GM23338 (cell line): ENCODE measurements around the gene METRNL. TPM values are rescaled to one million over a fixed set of nuclear protein-coding genes. Genes with fewer than 3 reads are reported as not detected.

Source experiments
- ATAC-seq: fragments of 200-7000 bp; cut with Tn5 transposase; 3 replicates; pipeline ENCODE4 v1.9.1; 2020
- DNase-seq: peaks from one replicate; pipeline ENCODE4 v3.0.0-alpha.2; 2015; ENCODE audit warnings: low spot score
- H2AFZ ChIP-seq: fragments of 200-600 bp; sonication (generic); 2 replicates; pipeline ENCODE4 v1.8.0; 2016; ENCODE audit warnings: antibody characterized with exemption, mild to moderate bottlenecking, moderate library complexity
- H3F3A ChIP-seq: fragments of 200-600 bp; sonication (generic); replicated peaks from 2 replicates; pipeline ENCODE4 v1.8.0; 2017; ENCODE audit warnings: antibody characterized with exemption, mixed run types, low read depth
- H3K27ac ChIP-seq: fragments of 200-600 bp; sonication (generic); 2 replicates; pipeline ENCODE4 v1.6.1; 2016; ENCODE audit warnings: low read depth
- H3K27me3 ChIP-seq: fragments of 200-600 bp; sonication (generic); 2 replicates; pipeline ENCODE4 v1.8.0; 2016; ENCODE audit warnings: mild to moderate bottlenecking, mixed run types, moderate library complexity; ENCODE audit not compliant: insufficient read depth
- H3K36me3 ChIP-seq: fragments of 200-600 bp; sonication (generic); 2 replicates; pipeline ENCODE4 v1.8.0; 2016; ENCODE audit warnings: mild to moderate bottlenecking; ENCODE audit not compliant: insufficient read depth
- H3K4me1 ChIP-seq: fragments of 200-600 bp; sonication (generic); 2 replicates; pipeline ENCODE4 v1.8.0; 2016; ENCODE audit warnings: mild to moderate bottlenecking, moderate library complexity; ENCODE audit not compliant: insufficient read depth
- H3K4me2 ChIP-seq: fragments of 200-600 bp; sonication (generic); 2 replicates; pipeline ENCODE4 v1.7.1; 2017; ENCODE audit warnings: mixed run types
- H3K4me3 ChIP-seq: fragments of 200-600 bp; sonication (generic); 2 replicates; pipeline ENCODE4 v1.6.1; 2016; ENCODE audit warnings: mixed run types
- H3K79me2 ChIP-seq: fragments of 200-600 bp; sonication (generic); replicated peaks from 2 replicates; pipeline ENCODE4 v1.8.0; 2017; ENCODE audit warnings: mild to moderate bottlenecking; ENCODE audit not compliant: insufficient read depth
- H3K9me2 ChIP-seq: fragments of 200-600 bp; sonication (generic); 2 replicates; pipeline ENCODE4 v1.8.0; 2017; ENCODE audit not compliant: insufficient read depth
- H4K20me1 ChIP-seq: fragments of 200-600 bp; sonication (generic); replicated peaks from 2 replicates; pipeline ENCODE4 v1.8.0; 2017; ENCODE audit warnings: mild to moderate bottlenecking; ENCODE audit not compliant: insufficient read depth
- H3K27ac Mint-ChIP-seq: 2 replicates; pipeline ENCODE4 v1.8.0; 2020; ENCODE audit warnings: inconsistent platforms, mild to moderate bottlenecking, moderate library complexity, mixed read lengths
- H3K27me3 Mint-ChIP-seq: 3 replicates; pipeline ENCODE4 v1.8.0; 2022; ENCODE audit warnings: low read depth, mild to moderate bottlenecking, moderate library complexity, mixed read lengths, inconsistent platforms; ENCODE audit not compliant: insufficient read depth, poor library complexity
- H3K36me3 Mint-ChIP-seq: 3 replicates; pipeline ENCODE4 v1.8.0; 2021; ENCODE audit warnings: low read depth, mild to moderate bottlenecking, inconsistent platforms, moderate library complexity, mixed read lengths
- H3K4me1 Mint-ChIP-seq: 3 replicates; pipeline ENCODE4 v1.8.0; 2020; ENCODE audit warnings: mild to moderate bottlenecking, inconsistent platforms, mixed read lengths
- H3K4me3 Mint-ChIP-seq: 3 replicates; pipeline ENCODE4 v1.8.0; 2021; ENCODE audit warnings: moderate library complexity, mild to moderate bottlenecking, inconsistent platforms, mixed read lengths
- H3K9me3 Mint-ChIP-seq: 3 replicates; pipeline ENCODE4 v1.8.0; 2020; ENCODE audit warnings: moderate library complexity, mild to moderate bottlenecking, inconsistent platforms, mixed read lengths
- CREB1 ChIP-seq: fragments of 250-450 bp; sonication (Bioruptor Pico); IDR thresholded peaks from 2 replicates; pipeline ENCODE4 v1.5.0; 2020; ENCODE audit warnings: low read depth, mild to moderate bottlenecking, moderate library complexity
- EZH2 ChIP-seq: fragments of 200-600 bp; sonication (generic); IDR thresholded peaks from one replicate; pipeline ENCODE4 v1.8.0; 2017; ENCODE audit warnings: antibody characterized with exemption, mild to moderate bottlenecking, low read depth; ENCODE audit not compliant: unreplicated experiment
- EZH2phosphoT487 ChIP-seq: fragments of 200-600 bp; sonication (generic); IDR thresholded peaks from one replicate; pipeline ENCODE4 v1.8.1; 2018; ENCODE audit warnings: antibody characterized with exemption; ENCODE audit not compliant: unreplicated experiment
- JUNB ChIP-seq: IDR thresholded peaks from one replicate; pipeline ENCODE4 v1.6.1; 2016; ENCODE audit warnings: antibody characterized with exemption; ENCODE audit not compliant: unreplicated experiment
- NANOG ChIP-seq: IDR thresholded peaks from 2 replicates; pipeline ENCODE4 v1.6.1; 2016; ENCODE audit warnings: antibody characterized with exemption, borderline replicate concordance
- POLR2AphosphoS5 ChIP-seq: IDR thresholded peaks from 2 replicates; pipeline ENCODE4 v1.6.1; 2016; ENCODE audit warnings: antibody characterized with exemption, low read depth
- STAT1 ChIP-seq: IDR thresholded peaks from one replicate; pipeline ENCODE4 v1.6.1; 2016; ENCODE audit warnings: antibody characterized with exemption; ENCODE audit not compliant: unreplicated experiment
- ZNF114 ChIP-seq: fragments of 250-450 bp; sonication (Bioruptor Pico); IDR thresholded peaks from 2 replicates; pipeline ENCODE4 v1.5.0; 2020; ENCODE audit warnings: mild to moderate bottlenecking, moderate library complexity
- ZNF331 ChIP-seq: fragments of 250-450 bp; sonication (Bioruptor Pico); IDR thresholded peaks from 2 replicates; pipeline ENCODE4 v1.5.0; 2020; ENCODE audit warnings: low read depth, mild to moderate bottlenecking, moderate library complexity
- polyA plus RNA-seq: library from polyadenylated mRNA; unstranded; fragments of >200 nt; fragmentation: Nextera tagmentation; extraction: Ambion mirVana; gene quantifications from 2 replicates; pipeline ENCODE4 v1.2.1, GENCODE V29; 2016
- total RNA-seq: library from RNA; depleted of rRNA; stranded (reverse); fragments of >200 nt; shearing (Covaris generic); gene quantifications from 2 replicates; pipeline ENCODE4 v1.2.3, GENCODE V29; 2014
- TF ChIP-seq, protein P1 (sequence below): IDR thresholded peaks from 2 replicates; pipeline ENCODE4 v1.6.1; 2016; ENCODE audit warnings: antibody characterized with exemption
- TF ChIP-seq, protein P2 (sequence below), 2 experiments: fragments of 200-600 bp in 1 of 2; sonication (generic) in 1 of 2; conservative IDR thresholded peaks; 2 replicates each; pipeline versions ENCODE4 v1.5.1 to v1.6.1; 2016 to 2017; ENCODE audit warnings: antibody characterized with exemption in 2 of 2, low read depth in 2 of 2, mild to moderate bottlenecking in 2 of 2, moderate library complexity in 1 of 2
- TF ChIP-seq, protein P3 (sequence below): fragments of 250-450 bp; sonication (Bioruptor Pico); IDR thresholded peaks from 2 replicates; pipeline ENCODE4 v1.5.0; 2020; ENCODE audit warnings: mild to moderate bottlenecking, moderate library complexity
- TF ChIP-seq, protein P4 (sequence below): IDR thresholded peaks from one replicate; pipeline ENCODE4 v1.6.1; 2018; ENCODE audit warnings: antibody characterized with exemption; ENCODE audit not compliant: unreplicated experiment

The METRNL gene
- total and polyA plus RNA-seq, 2 experiments from 2014 or later = 12.2 to 20.2 TPM

DNA sequence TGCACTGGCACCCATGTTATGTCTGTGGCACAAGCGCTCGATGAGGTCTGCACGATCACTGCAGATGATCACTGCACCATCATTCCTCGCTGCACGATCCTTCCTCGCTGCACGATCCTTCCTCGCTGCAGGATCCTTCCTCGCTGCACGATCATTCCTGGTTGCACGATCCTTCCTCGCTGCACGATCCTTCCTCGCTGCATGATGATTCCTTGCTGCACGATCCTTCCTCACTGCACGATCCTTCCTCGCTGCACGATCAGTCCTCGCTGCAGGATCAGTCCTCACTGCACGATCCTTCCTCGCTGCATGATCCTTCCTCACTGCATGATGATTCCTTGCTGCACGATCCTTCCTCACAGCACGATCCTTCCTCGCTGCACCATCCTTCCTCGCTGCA, 29.3 kb downstream of the METRNL start:
- H3K9me2 ChIP-seq = no peaks in the 10 kb centered on the region
- no peaks in the 10 kb centered on the region for H3K27me3 ChIP-seq
- no peak overlapping the region for H3K27ac ChIP-seq
- no peak for ATAC-seq
- Mint-ChIP-seq H3K9me3 (peaks cover 3% of the 10 kb centered on the region; the same call in 2 of the 3 replicates), H3K4me3 (no peak overlapping the region), H3K27me3 (peaks cover 11% of the 10 kb centered on the region), H3K27ac (no peak overlapping the region), H3K4me1 (peaks cover 6% of the 10 kb centered on the region), H3K36me3 (no peaks in the 10 kb centered on the region; the same call in 2 of the 3 replicates)
- H3K79me2 ChIP-seq = no peaks in the 10 kb centered on the region
- H3F3A ChIP-seq = 0 out of 2 replicates have a peak, but pooled peaks cover 5% of the 10 kb centered on the region
- no peaks in the 10 kb centered on the region for H3K4me1 ChIP-seq
- no peaks in the 10 kb centered on the region for H4K20me1 ChIP-seq
- TF ChIP-seq EZH2phosphoT487 (no peak), ZNF114 (CRISPR knock-in tag) (no peak), ZNF331 (CRISPR knock-in tag) (no peak), CREB1 (CRISPR knock-in tag) (no peak), JUNB (no peak), STAT1 (no peak), POLR2AphosphoS5 (no peak), EZH2 (no peak), NANOG (no peak)
- TF ChIP-seq, protein P1, sequence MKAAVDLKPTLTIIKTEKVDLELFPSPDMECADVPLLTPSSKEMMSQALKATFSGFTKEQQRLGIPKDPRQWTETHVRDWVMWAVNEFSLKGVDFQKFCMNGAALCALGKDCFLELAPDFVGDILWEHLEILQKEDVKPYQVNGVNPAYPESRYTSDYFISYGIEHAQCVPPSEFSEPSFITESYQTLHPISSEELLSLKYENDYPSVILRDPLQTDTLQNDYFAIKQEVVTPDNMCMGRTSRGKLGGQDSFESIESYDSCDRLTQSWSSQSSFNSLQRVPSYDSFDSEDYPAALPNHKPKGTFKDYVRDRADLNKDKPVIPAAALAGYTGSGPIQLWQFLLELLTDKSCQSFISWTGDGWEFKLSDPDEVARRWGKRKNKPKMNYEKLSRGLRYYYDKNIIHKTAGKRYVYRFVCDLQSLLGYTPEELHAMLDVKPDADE = no peak
- TF ChIP-seq, protein P2, sequence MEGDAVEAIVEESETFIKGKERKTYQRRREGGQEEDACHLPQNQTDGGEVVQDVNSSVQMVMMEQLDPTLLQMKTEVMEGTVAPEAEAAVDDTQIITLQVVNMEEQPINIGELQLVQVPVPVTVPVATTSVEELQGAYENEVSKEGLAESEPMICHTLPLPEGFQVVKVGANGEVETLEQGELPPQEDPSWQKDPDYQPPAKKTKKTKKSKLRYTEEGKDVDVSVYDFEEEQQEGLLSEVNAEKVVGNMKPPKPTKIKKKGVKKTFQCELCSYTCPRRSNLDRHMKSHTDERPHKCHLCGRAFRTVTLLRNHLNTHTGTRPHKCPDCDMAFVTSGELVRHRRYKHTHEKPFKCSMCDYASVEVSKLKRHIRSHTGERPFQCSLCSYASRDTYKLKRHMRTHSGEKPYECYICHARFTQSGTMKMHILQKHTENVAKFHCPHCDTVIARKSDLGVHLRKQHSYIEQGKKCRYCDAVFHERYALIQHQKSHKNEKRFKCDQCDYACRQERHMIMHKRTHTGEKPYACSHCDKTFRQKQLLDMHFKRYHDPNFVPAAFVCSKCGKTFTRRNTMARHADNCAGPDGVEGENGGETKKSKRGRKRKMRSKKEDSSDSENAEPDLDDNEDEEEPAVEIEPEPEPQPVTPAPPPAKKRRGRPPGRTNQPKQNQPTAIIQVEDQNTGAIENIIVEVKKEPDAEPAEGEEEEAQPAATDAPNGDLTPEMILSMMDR (conservative IDR thresholded peaks at IDR 0.05; ENCODE audit: low read depth in 2 of 2) = no peak
- TF ChIP-seq, protein P3, sequence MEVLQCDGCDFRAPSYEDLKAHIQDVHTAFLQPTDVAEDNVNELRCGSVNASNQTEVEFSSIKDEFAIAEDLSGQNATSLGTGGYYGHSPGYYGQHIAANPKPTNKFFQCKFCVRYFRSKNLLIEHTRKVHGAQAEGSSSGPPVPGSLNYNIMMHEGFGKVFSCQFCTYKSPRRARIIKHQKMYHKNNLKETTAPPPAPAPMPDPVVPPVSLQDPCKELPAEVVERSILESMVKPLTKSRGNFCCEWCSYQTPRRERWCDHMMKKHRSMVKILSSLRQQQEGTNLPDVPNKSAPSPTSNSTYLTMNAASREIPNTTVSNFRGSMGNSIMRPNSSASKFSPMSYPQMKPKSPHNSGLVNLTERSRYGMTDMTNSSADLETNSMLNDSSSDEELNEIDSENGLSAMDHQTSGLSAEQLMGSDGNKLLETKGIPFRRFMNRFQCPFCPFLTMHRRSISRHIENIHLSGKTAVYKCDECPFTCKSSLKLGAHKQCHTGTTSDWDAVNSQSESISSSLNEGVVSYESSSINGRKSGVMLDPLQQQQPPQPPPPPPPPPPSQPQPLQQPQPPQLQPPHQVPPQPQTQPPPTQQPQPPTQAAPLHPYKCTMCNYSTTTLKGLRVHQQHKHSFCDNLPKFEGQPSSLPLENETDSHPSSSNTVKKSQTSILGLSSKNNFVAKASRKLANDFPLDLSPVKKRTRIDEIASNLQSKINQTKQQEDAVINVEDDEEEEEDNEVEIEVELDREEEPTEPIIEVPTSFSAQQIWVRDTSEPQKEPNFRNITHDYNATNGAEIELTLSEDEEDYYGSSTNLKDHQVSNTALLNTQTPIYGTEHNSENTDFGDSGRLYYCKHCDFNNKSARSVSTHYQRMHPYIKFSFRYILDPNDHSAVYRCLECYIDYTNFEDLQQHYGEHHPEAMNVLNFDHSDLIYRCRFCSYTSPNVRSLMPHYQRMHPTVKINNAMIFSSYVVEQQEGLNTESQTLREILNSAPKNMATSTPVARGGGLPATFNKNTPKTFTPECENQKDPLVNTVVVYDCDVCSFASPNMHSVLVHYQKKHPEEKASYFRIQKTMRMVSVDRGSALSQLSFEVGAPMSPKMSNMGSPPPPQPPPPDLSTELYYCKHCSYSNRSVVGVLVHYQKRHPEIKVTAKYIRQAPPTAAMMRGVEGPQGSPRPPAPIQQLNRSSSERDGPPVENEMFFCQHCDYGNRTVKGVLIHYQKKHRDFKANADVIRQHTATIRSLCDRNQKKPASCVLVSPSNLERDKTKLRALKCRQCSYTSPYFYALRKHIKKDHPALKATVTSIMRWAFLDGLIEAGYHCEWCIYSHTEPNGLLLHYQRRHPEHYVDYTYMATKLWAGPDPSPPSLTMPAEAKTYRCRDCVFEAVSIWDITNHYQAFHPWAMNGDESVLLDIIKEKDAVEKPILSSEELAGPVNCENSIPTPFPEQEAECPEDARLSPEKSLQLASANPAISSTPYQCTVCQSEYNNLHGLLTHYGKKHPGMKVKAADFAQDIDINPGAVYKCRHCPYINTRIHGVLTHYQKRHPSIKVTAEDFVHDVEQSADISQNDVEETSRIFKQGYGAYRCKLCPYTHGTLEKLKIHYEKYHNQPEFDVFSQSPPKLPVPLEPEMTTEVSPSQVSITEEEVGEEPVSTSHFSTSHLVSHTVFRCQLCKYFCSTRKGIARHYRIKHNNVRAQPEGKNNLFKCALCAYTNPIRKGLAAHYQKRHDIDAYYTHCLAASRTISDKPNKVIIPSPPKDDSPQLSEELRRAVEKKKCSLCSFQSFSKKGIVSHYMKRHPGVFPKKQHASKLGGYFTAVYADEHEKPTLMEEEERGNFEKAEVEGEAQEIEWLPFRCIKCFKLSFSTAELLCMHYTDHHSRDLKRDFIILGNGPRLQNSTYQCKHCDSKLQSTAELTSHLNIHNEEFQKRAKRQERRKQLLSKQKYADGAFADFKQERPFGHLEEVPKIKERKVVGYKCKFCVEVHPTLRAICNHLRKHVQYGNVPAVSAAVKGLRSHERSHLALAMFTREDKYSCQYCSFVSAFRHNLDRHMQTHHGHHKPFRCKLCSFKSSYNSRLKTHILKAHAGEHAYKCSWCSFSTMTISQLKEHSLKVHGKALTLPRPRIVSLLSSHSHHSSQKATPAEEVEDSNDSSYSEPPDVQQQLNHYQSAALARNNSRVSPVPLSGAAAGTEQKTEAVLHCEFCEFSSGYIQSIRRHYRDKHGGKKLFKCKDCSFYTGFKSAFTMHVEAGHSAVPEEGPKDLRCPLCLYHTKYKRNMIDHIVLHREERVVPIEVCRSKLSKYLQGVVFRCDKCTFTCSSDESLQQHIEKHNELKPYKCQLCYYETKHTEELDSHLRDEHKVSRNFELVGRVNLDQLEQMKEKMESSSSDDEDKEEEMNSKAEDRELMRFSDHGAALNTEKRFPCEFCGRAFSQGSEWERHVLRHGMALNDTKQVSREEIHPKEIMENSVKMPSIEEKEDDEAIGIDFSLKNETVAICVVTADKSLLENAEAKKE = no peak
- TF ChIP-seq, protein P4, sequence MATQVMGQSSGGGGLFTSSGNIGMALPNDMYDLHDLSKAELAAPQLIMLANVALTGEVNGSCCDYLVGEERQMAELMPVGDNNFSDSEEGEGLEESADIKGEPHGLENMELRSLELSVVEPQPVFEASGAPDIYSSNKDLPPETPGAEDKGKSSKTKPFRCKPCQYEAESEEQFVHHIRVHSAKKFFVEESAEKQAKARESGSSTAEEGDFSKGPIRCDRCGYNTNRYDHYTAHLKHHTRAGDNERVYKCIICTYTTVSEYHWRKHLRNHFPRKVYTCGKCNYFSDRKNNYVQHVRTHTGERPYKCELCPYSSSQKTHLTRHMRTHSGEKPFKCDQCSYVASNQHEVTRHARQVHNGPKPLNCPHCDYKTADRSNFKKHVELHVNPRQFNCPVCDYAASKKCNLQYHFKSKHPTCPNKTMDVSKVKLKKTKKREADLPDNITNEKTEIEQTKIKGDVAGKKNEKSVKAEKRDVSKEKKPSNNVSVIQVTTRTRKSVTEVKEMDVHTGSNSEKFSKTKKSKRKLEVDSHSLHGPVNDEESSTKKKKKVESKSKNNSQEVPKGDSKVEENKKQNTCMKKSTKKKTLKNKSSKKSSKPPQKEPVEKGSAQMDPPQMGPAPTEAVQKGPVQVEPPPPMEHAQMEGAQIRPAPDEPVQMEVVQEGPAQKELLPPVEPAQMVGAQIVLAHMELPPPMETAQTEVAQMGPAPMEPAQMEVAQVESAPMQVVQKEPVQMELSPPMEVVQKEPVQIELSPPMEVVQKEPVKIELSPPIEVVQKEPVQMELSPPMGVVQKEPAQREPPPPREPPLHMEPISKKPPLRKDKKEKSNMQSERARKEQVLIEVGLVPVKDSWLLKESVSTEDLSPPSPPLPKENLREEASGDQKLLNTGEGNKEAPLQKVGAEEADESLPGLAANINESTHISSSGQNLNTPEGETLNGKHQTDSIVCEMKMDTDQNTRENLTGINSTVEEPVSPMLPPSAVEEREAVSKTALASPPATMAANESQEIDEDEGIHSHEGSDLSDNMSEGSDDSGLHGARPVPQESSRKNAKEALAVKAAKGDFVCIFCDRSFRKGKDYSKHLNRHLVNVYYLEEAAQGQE = no peak
- H3K4me2 ChIP-seq = no peak overlapping the region
- no peak overlapping the region for H2AFZ ChIP-seq
- no peak for DNase-seq
- no peak overlapping the region for H3K4me3 ChIP-seq
- H3K36me3 ChIP-seq = no peaks in the 10 kb centered on the region
